ENCODE measurements around the gene ZNF74. TPM values are rescaled to one million over a fixed set of nuclear protein-coding genes. Genes with fewer than 3 reads are reported as not detected.

Gene ZNF74
- total RNA-seq, 4 donors from 2014 or later: 7.9 to 10.7 (median 9.2) TPM

DNA sequence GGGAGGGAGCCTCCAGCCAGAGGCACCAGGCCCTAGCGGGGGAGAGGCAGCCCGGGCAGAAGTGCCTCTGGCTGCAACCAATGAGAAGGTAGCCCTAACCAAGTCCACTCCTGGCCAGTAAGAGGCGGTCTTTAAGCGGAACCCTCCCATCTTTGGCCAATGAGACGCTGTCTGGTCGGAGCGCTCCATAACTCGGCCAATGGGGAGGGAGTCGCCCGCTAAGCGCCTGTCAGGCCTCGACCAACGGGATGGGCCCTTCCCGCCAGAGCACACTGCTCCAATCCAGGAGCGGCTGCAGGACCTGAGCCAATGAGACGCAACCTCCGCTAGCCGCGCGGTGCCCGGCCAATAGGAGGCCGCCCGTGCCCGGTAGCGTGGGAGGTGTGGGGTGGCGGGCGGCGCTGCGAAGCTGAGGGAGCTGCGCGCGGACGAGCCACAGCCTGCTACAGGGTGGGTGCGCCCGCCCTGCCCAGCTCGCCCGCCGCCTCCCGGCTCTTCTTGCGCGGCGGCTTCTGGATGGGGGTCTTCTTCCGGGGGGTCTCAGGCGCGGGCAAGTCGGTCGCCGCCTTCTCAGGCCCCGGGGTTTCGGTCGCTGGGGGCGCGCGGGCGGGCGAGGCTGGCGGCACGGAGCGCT, 31.1 kb downstream of the ZNF74 start:
- peaks cover 0 to 32% (median 0%) of the 10 kb centered on the region in 3 donors for H3K36me3 ChIP-seq
- H3K9me3 ChIP-seq: no peaks in the 10 kb centered on the region
- DNase-seq: no peak
- H3K27ac ChIP-seq: peak overlapping the region in 2 of 4 donors; percentile 9 to 62
- 87 to 89% methylated on average over 3 of the region's 59 CpGs for WGBS, 2 donors
- intact Hi-C loops (cut with DNase I): loop anchor here (5.0 kb wide), 1 partner anchor 32 kb away; no protein-coding TSS in a partner anchor
- TF ChIP-seq, protein P1, sequence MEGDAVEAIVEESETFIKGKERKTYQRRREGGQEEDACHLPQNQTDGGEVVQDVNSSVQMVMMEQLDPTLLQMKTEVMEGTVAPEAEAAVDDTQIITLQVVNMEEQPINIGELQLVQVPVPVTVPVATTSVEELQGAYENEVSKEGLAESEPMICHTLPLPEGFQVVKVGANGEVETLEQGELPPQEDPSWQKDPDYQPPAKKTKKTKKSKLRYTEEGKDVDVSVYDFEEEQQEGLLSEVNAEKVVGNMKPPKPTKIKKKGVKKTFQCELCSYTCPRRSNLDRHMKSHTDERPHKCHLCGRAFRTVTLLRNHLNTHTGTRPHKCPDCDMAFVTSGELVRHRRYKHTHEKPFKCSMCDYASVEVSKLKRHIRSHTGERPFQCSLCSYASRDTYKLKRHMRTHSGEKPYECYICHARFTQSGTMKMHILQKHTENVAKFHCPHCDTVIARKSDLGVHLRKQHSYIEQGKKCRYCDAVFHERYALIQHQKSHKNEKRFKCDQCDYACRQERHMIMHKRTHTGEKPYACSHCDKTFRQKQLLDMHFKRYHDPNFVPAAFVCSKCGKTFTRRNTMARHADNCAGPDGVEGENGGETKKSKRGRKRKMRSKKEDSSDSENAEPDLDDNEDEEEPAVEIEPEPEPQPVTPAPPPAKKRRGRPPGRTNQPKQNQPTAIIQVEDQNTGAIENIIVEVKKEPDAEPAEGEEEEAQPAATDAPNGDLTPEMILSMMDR (IDR thresholded peaks at IDR 0.05): no peak
- peaks cover 30 to 63% (median 36%) of the 10 kb centered on the region in 3 donors for H3K4me1 ChIP-seq
- H3K27me3 ChIP-seq: peaks cover 0 to 78% (median 0%) of the 10 kb centered on the region in 4 donors
- peak overlapping the region; percentile 20 to 60 (median 37) for H3K4me3 ChIP-seq

DNA sequence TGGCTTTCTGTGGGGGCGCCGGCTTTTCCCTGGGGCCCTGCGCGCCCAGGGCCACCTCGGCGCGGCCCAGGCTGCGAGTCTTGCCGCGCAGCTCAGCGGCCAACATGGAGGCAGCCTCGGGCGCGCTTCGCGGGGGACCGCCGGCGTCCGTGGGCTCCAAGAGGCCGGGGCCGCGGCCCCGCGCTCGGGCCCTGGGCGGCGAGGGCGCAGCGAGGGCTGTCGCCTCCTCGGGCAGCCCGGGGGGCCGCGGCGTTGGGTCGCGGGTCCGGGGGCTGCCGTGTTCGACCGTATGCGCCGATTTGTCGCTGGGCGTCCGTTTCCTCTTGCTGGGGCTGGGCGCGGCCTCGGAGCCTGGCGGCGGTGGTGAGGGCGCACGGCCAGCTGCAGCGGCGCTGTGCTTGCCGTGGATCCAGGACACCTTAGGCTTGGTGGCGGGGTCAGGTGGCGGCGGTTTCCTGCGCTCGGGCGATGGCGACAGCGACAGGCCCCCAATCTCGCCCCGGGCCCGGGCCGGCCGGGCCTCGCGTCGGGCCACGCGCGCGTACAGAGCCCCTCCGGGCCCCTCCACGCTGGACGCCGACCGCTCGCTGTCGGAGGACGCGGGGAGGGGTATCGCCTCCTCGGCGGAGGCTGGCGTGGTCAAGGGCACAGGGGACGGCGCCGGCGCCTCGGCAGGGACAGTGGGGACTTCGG, 31.8 kb downstream of the ZNF74 start:
- H3K27me3 ChIP-seq: peaks cover 0 to 83% (median 0%) of the 10 kb centered on the region in 4 donors
- peak overlapping the region; percentile 20 to 60 (median 37) for H3K4me3 ChIP-seq
- no peak overlapping the region for H3K27ac ChIP-seq
- intact Hi-C loops (cut with DNase I): no loop called here
- WGBS, 2 donors: 10% methylated on average over 4 of the region's 96 CpGs; no CpG with 5 or more reads in 1 of the 2 donors
- H3K4me1 ChIP-seq: peaks cover 36 to 69% (median 43%) of the 10 kb centered on the region in 3 donors
- TF ChIP-seq, protein P1 (IDR thresholded peaks at IDR 0.05): no peak
- TF ChIP-seq POLR2A (IDR thresholded peaks at IDR 0.05): no peak
- no peaks in the 10 kb centered on the region for H3K9me3 ChIP-seq
- DNase-seq: no peak
- H3K36me3 ChIP-seq: peaks cover 0 to 32% (median 0%) of the 10 kb centered on the region in 3 donors

DNA sequence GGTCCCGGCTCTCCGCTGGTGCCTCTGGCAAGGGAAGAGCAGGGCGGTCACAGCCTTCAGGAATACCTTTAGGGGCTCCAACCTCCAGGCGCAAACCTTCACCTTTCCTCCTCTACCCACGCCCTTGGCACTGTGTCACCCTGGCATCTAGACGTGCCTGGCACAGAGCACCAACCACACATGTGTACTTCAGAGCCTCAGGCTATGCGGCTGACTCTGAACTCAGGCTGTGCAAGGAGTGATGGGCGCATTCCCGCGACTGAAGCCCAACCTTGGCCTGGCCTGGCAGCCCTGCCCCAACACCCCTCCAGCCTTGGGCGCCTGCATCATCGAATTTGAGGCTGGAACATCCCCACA, 32.3 kb downstream of the ZNF74 start:
- WGBS, 2 donors: 55% methylated on average over 6 of the region's 12 CpGs; no CpG with 5 or more reads in 1 of the 2 donors
- intact Hi-C loops (cut with DNase I): no loop called here
- Histone ChIP-seq H3K36me3 (peaks cover 0 to 32% (median 0%) of the 10 kb centered on the region in 3 donors), H3K27ac (no peak overlapping the region), H3K4me1 (peaks cover 42 to 75% (median 46%) of the 10 kb centered on the region in 3 donors), H3K27me3 (peaks cover 0 to 87% (median 0%) of the 10 kb centered on the region in 4 donors), H3K9me3 (no peaks in the 10 kb centered on the region), H3K4me3 (peak overlapping the region; percentile 20 to 60 (median 37))
- no peak for TF ChIP-seq POLR2A (IDR thresholded peaks at IDR 0.05)
- TF ChIP-seq, protein P1 (IDR thresholded peaks at IDR 0.05): no peak
- no peak for DNase-seq

DNA sequence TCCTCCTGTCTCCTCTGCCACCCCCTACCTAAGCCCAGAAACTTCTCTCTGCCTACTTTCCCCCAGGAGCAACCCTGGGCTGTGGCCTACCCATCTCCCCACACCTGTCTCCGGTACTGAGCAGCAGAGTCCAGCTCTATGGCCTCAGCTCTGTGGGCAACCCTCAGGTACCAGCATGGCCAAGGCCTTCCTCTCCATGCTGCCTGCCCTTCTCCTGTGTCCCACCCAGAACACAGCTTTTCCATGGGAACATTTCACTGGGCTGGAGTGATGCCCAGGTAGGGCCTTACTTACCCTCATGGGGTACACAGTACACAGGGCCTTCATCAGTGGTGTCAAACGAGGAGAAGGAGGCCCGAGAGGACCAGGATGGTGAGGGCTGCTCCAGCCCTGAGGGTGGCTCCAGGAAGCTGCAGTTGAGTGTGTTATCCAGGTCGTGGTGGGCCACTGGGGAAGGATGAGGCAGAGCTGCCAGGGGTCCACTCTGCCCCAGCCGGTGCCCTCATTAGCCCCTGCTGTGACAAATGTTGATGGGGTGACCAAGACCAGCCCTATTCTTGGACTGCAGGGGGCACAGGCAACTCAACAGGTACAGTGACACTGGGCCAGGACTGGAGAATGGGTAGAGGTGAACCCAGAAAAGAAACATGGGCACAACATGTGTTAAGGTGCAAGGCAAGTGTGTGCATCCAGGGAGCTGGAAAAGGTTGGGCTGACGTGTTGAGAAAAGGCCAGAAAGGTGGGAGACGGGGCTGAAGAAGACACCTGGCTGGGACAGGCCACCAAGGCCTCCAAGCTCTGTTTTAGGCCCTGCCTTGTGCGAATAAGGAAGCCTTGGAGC, 33.4 kb downstream of the ZNF74 start:
- Histone ChIP-seq H3K36me3 (peaks cover 0 to 32% (median 0%) of the 10 kb centered on the region in 3 donors), H3K4me3 (no peak overlapping the region), H3K4me1 (peaks cover 47 to 85% (median 49%) of the 10 kb centered on the region in 3 donors), H3K27ac (no peak overlapping the region), H3K9me3 (no peaks in the 10 kb centered on the region), H3K27me3 (peaks cover 0 to 98% (median 2%) of the 10 kb centered on the region in 4 donors)
- no peak for DNase-seq
- 88 to 100% methylated on average over 5 to 6 of the region's 8 CpGs for whole genome bisulfite sequencing, 2 donors
- intact Hi-C loops (cut with DNase I): no loop called here
- TF ChIP-seq, protein P1 (IDR thresholded peaks at IDR 0.05): no peak
- no peak for TF ChIP-seq POLR2A (IDR thresholded peaks at IDR 0.05)
